ENCODE data around the gene WDR4.
A peak's percentile ranks its signal among the peaks of the same experiment; 100 is the strongest.
"Not testable (repeated sequence)": the region's sequence is repeated elsewhere in the genome, so short reads cannot be mapped to it uniquely, and the experiment has no call there.

The WDR4 gene

GRCh38 chr21:42878678-42878992, 704 bp downstream of the WDR4 start:
- no peak for DNase-seq

GRCh38 chr21:42875811-42876210, 3.5 kb downstream of the WDR4 start:
- not testable (repeated sequence) for DNase-seq

- no peak for DNase-seq
These were observed 6.2 kb downstream of the WDR4 start for GRCh38 chr21:42873096-42873495.

GRCh38 chr21:42868196-42868595, 11.1 kb downstream of the WDR4 start:
- DNase-seq: no peak

- DNase-seq: peak in 20 of 56 donors; percentile 7 to 62 (median 44)
These were observed 13.6 kb downstream of the WDR4 start for GRCh38 chr21:42865776-42866160.

GRCh38 chr21:42864815-42865775, 14.2 kb downstream of the WDR4 start:
- DNase-seq: peak in 34 of 56 donors; percentile 12 to 72 (median 38)

- DNase-seq: no peak
These were observed 15.1 kb downstream of the WDR4 start for GRCh38 chr21:42864286-42864685.

- DNase-seq: no peak
These were observed 15.9 kb downstream of the WDR4 start for GRCh38 chr21:42863504-42863870.

- DNase-seq: no peak
These were observed 16.4 kb downstream of the WDR4 start for GRCh38 chr21:42862774-42863503.

GRCh38 chr21:42861848-42862400, 17.4 kb downstream of the WDR4 start:
- peak in 6 of 56 donors; percentile 8 to 26 (median 16) for DNase-seq

- DNase-seq: no peak
These were observed 18.0 kb downstream of the WDR4 start for GRCh38 chr21:42861311-42861847.

- no peak for DNase-seq
These were observed 19.0 kb downstream of the WDR4 start for GRCh38 chr21:42860345-42860744.

GRCh38 chr21:42859891-42860230, 19.5 kb downstream of the WDR4 start:
- DNase-seq: no peak

- DNase-seq: no peak
These were observed 20.1 kb downstream of the WDR4 start for GRCh38 chr21:42858957-42859890.

GRCh38 chr21:42858185-42858847, 21.0 kb downstream of the WDR4 start:
- no peak for DNase-seq

- DNase-seq: no peak
These were observed 22.1 kb downstream of the WDR4 start for GRCh38 chr21:42857216-42857615.

GRCh38 chr21:42855937-42856335, 23.4 kb downstream of the WDR4 start:
- no peak for DNase-seq

- DNase-seq: no peak
These were observed 24.0 kb downstream of the WDR4 start for GRCh38 chr21:42855171-42855936.

- no peak for DNase-seq
These were observed 24.9 kb downstream of the WDR4 start for GRCh38 chr21:42854246-42855010.

Measured in amygdala (tissue), 56 donors.